ENCODE results near the gene CACNA1G.

CACNA1G gene

GRCh38 chr17:50630524-50631194 is 70.1 kb downstream of the CACNA1G start:
- Histone ChIP-seq H3K79me2 (ENCODE audit: insufficient read depth, low read length) (no peaks in the 10 kb centered on the region), H2AFZ (ENCODE audit: low read length) (no peak overlapping the region), H3K4me2 (ENCODE audit: low read length) (no peak overlapping the region), H3K4me1 (ENCODE audit: insufficient read depth, low read length, severe bottlenecking) (peaks cover 5% of the 10 kb centered on the region), H3K9me3 (ENCODE audit: low read length) (no peaks in the 10 kb centered on the region), H3F3A (ENCODE audit: insufficient read depth, low read length) (no peaks in the 10 kb centered on the region), H3K36me3 (ENCODE audit: insufficient read depth, low read length) (no peaks in the 10 kb centered on the region), H3K27ac (ENCODE audit: low read depth, low read length, poor library complexity, severe bottlenecking) (no peak overlapping the region), H3K9ac (ENCODE audit: low read length) (no peak overlapping the region), H3K27me3 (ENCODE audit: insufficient read depth, low read length) (peaks cover 16% of the 10 kb centered on the region; the same call in 1 of the 2 replicates), H3K9me2 (ENCODE audit: low read depth, low read length) (no peaks in the 10 kb centered on the region), H4K20me1 (ENCODE audit: insufficient read depth, low read length) (no peaks in the 10 kb centered on the region), H3K4me3 (ENCODE audit: low read depth, low read length, poor library complexity, severe bottlenecking) (no peak overlapping the region)
- peak; percentile 89 for TF ChIP-seq CTCF (IDR thresholded peaks at IDR 0.05; ENCODE audit: low read length)
- no peak for TF ChIP-seq EZH2 (IDR thresholded peaks at IDR 0.05; ENCODE audit: borderline replicate concordance, low read length)

DNA sequence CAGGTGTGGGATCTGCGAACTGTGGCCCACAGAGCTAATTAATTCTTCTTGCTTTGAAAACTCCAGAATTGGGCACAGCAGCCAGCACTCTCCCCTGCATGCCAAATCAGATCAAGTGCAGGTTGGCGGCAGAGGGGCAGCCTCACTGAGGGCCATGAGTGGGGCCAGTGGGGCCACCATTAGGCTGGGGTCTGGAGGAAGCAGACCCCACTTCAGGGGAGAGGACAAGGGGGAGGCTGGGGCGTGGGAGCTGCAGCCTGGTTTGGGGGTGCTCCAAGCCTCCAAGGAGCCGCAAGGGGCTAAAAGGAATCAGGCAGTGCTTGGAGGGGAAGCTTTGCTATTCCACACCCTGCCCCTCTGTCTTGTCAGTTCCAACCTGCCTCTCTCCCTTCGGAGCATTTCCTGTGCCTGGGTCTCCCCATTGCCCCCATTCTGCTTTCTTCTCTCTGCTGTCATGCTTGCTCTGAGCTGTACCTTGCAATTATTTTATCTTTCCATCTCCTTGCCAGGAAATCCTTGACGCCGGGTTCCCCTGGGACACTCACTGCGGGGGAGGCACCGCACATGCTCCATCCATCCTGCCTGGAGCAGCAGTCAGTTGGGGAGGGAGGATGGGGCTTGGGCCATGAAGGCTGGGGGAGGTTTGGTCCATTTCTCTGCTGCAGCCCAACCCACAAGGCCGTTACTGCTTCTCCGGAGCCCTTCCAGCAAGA is 70.8 kb downstream of the CACNA1G start:
- Histone ChIP-seq H2AFZ (ENCODE audit: low read length) (no peak overlapping the region), H3K27ac (ENCODE audit: low read depth, low read length, poor library complexity, severe bottlenecking) (no peak overlapping the region), H3K36me3 (ENCODE audit: insufficient read depth, low read length) (no peaks in the 10 kb centered on the region), H4K20me1 (ENCODE audit: insufficient read depth, low read length) (no peaks in the 10 kb centered on the region), H3F3A (ENCODE audit: insufficient read depth, low read length) (no peaks in the 10 kb centered on the region), H3K4me3 (ENCODE audit: low read depth, low read length, poor library complexity, severe bottlenecking) (no peak overlapping the region), H3K27me3 (ENCODE audit: insufficient read depth, low read length) (0 out of 2 replicates have a peak, but pooled peaks cover 16% of the 10 kb centered on the region), H3K9me2 (ENCODE audit: low read depth, low read length) (no peaks in the 10 kb centered on the region), H3K9ac (ENCODE audit: low read length) (no peak overlapping the region), H3K79me2 (ENCODE audit: insufficient read depth, low read length) (no peaks in the 10 kb centered on the region), H3K9me3 (ENCODE audit: low read length) (no peaks in the 10 kb centered on the region), H3K4me1 (ENCODE audit: insufficient read depth, low read length, severe bottlenecking) (peaks cover 5% of the 10 kb centered on the region), H3K4me2 (ENCODE audit: low read length) (no peak overlapping the region)
- TF ChIP-seq EZH2 (IDR thresholded peaks at IDR 0.05; ENCODE audit: borderline replicate concordance, low read length) (no peak), CTCF (IDR thresholded peaks at IDR 0.05; ENCODE audit: low read length) (no peak)

GRCh38 chr17:50631908-50632571 is 71.5 kb downstream of the CACNA1G start:
- Histone ChIP-seq H3F3A (ENCODE audit: insufficient read depth, low read length) (no peaks in the 10 kb centered on the region), H2AFZ (ENCODE audit: low read length) (no peak overlapping the region), H3K27me3 (ENCODE audit: insufficient read depth, low read length) (0 out of 2 replicates have a peak, but pooled peaks cover 16% of the 10 kb centered on the region), H3K9me3 (ENCODE audit: low read length) (no peaks in the 10 kb centered on the region), H4K20me1 (ENCODE audit: insufficient read depth, low read length) (no peaks in the 10 kb centered on the region), H3K9ac (ENCODE audit: low read length) (no peak overlapping the region), H3K4me1 (ENCODE audit: insufficient read depth, low read length, severe bottlenecking) (peaks cover 5% of the 10 kb centered on the region), H3K27ac (ENCODE audit: low read depth, low read length, poor library complexity, severe bottlenecking) (no peak overlapping the region), H3K9me2 (ENCODE audit: low read depth, low read length) (no peaks in the 10 kb centered on the region), H3K4me2 (ENCODE audit: low read length) (no peak overlapping the region), H3K36me3 (ENCODE audit: insufficient read depth, low read length) (no peaks in the 10 kb centered on the region), H3K79me2 (ENCODE audit: insufficient read depth, low read length) (no peaks in the 10 kb centered on the region), H3K4me3 (ENCODE audit: low read depth, low read length, poor library complexity, severe bottlenecking) (no peak overlapping the region)
- TF ChIP-seq CTCF (IDR thresholded peaks at IDR 0.05; ENCODE audit: low read length) (no peak), EZH2 (IDR thresholded peaks at IDR 0.05; ENCODE audit: borderline replicate concordance, low read length) (no peak)
